Activated T-cell treated with anti-CD3 and anti-CD28 coated beads, Interleukin-2, amount 50 U/mL, for 24 hours (primary cell): Measurements from ENCODE around the gene DENND1A.

Experiments
- DNase-seq: peaks from one replicate; pipeline ENCODE4 v3.0.0-alpha.2; 2020
- H3K27ac Mint-ChIP-seq: 2 replicates; pipeline ENCODE4 v1.8.0; 2020; ENCODE audit warnings: mild to moderate bottlenecking, mixed read lengths
- H3K27me3 Mint-ChIP-seq: 2 replicates; pipeline ENCODE4 v1.8.0; 2020; ENCODE audit warnings: mixed read lengths
- H3K36me3 Mint-ChIP-seq: 2 replicates; pipeline ENCODE4 v1.8.0; 2020; ENCODE audit warnings: low read depth, mixed read lengths
- H3K4me1 Mint-ChIP-seq: 2 replicates; pipeline ENCODE4 v1.8.0; 2020; ENCODE audit warnings: low read depth, mixed read lengths
- H3K4me3 Mint-ChIP-seq: 2 replicates; pipeline ENCODE4 v1.8.0; 2020; ENCODE audit warnings: mild to moderate bottlenecking, moderate library complexity, mixed read lengths
- H3K9me3 Mint-ChIP-seq: 2 replicates; pipeline ENCODE4 v1.8.0; 2020; ENCODE audit warnings: mixed read lengths

The DENND1A gene

DNA sequence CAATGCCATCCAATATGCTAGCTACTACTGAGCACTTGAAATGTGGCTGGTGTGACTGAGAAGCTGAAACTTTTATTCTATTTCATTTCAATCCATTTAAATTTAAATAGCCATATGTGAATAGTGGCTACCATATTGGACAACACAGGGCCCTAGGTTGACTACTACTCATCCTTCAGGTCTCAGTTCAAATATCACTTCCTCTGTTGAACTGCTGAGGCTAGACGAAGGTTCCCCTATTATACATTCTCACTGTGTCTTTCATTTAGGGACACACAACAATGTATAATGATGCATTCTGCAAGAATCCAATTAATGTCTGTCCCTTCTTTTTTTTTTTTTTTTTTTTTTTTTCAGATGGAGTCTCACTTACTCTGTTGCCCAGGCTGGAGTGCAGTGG, 365.3 kb downstream of the DENND1A start:
- Mint-ChIP-seq H3K36me3 (peaks cover 26% of the 10 kb centered on the region), H3K9me3 (no peaks in the 10 kb centered on the region), H3K27me3 (no peaks in the 10 kb centered on the region), H3K4me1 (peaks cover 17% of the 10 kb centered on the region), H3K4me3 (no peak overlapping the region), H3K27ac (no peak overlapping the region)
- DNase-seq = no peak

DNA sequence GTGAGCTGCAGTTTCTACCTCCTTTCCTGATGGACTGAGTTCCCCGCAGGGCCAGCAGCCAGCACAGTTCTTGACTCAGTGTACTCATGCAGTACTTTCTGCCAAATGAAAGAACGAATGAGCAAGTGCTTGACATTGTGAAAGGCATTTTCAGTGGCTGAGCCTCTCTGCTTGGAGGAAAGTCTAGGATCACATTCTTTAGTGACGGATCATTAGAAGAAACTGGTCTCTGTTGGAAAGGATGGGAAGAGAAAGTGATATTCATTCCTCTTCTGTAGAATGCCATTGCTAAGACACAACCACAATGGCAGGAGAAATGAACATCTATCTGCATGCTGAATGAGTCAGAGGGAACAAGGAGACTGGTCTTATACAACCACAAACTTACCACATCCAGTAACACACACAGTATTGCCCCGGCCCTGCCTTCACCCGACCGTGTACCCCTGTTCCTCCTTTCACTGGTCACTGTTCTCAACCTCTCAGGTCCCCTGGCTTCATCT, 367.0 kb downstream of the DENND1A start:
- peak overlapping the region; percentile 39 for H3K27ac Mint-ChIP-seq
- no peak overlapping the region for H3K4me3 Mint-ChIP-seq
- peaks cover 17% of the 10 kb centered on the region for H3K4me1 Mint-ChIP-seq
- no peak for DNase-seq
- no peaks in the 10 kb centered on the region for H3K27me3 Mint-ChIP-seq
- H3K9me3 Mint-ChIP-seq = no peaks in the 10 kb centered on the region
- H3K36me3 Mint-ChIP-seq = peaks cover 18% of the 10 kb centered on the region

DNA sequence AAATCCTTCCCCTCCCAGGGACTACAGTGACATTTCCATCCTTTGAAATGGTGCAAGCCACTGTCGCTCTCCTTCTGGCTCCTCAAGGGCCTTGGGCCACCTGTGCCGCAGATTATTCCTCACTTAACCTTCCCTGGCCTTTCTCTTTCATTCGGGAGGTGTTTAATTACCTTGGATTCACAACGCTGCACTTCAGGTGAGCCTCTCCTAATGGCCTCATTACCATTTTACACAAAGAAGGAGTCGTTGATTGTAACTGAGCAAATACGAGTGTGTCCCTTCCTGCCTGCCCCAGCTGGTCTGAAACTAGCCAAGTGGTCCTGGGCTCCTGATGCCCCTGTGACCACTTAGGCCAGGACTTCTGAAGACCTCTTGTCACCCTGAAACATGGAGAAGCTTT, 368.9 kb downstream of the DENND1A start:
- no peaks in the 10 kb centered on the region for H3K9me3 Mint-ChIP-seq
- H3K4me3 Mint-ChIP-seq = no peak overlapping the region
- no peak for DNase-seq
- H3K4me1 Mint-ChIP-seq = peaks cover 14% of the 10 kb centered on the region
- no peaks in the 10 kb centered on the region for H3K27me3 Mint-ChIP-seq
- H3K27ac Mint-ChIP-seq = no peak overlapping the region
- peaks cover 35% of the 10 kb centered on the region for H3K36me3 Mint-ChIP-seq

DNA sequence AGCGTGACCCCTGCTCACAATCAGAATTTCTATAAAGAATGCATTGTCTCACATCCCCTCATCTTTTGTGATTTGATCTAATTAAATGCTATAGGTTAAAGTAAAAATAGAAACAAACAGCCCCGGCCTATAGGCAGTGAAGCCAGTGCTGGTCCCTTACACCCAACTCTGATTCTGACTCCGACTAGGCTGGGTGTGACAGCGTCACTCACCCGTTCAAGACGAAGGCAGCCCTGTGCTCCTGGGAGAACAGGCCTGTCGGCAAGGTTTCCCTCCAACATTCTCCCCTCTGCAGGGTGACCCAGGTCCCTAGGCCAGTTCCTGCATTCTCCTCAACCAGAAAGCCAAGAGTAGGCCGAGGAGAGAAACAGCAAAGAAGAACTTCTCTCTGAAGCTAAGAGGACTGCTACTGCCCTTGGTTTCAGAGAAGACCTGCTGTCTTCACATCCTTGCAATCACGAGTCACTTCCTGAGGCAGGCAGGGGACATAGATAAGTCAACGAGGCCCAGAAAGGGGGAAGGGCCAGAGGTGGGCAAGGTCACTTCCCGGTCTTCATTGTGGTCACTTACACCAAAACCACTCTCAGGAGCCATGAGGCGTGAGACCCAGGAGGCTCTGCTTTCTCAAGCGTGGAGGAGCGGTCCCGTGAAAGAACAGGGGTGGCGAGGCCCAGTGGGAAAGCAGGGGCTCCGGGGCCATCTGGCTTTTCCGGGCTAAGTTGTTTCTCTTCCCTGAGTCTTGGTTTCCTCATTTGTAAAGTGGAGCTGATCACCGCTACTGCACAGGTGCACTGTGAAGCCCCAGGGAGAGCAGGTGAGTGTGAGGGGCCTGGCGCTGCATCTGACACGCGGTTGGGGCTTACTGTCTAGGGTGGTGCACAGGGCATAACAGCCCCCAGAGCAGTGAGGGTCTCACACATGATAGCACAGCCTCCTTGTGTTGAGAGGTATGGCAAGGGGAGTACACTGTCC, 373.2 kb downstream of the DENND1A start:
- DNase-seq = no peak
- no peaks in the 10 kb centered on the region for H3K27me3 Mint-ChIP-seq
- peaks cover 48% of the 10 kb centered on the region for H3K36me3 Mint-ChIP-seq
- no peak overlapping the region for H3K4me3 Mint-ChIP-seq
- peak overlapping the region; percentile 23 for H3K27ac Mint-ChIP-seq
- H3K9me3 Mint-ChIP-seq = no peaks in the 10 kb centered on the region
- H3K4me1 Mint-ChIP-seq = peaks cover 5% of the 10 kb centered on the region

DNA sequence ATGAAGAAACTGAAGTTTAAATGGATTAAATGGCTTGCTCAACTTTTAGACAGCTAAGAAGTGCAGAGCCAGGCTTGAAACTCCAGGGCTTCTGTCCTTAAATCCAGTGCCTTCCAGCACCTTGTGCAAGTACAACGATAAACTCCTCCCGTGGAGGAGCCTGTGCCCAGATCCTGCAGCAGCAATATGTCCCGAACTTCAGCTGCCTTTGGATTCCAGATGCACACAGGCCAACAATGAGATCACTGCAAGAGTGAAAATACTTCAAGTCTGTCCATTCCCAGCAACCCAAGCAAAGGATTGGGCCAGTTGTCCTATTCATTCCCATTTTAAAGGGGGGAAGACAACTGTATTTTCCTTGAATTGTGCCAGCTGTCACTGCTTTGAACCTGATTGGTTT, 374.3 kb downstream of the DENND1A start:
- Mint-ChIP-seq H3K4me3 (no peak overlapping the region), H3K4me1 (peaks cover 10% of the 10 kb centered on the region), H3K9me3 (no peaks in the 10 kb centered on the region), H3K27me3 (no peaks in the 10 kb centered on the region), H3K27ac (no peak overlapping the region), H3K36me3 (peaks cover 42% of the 10 kb centered on the region)
- no peak for DNase-seq

DNA sequence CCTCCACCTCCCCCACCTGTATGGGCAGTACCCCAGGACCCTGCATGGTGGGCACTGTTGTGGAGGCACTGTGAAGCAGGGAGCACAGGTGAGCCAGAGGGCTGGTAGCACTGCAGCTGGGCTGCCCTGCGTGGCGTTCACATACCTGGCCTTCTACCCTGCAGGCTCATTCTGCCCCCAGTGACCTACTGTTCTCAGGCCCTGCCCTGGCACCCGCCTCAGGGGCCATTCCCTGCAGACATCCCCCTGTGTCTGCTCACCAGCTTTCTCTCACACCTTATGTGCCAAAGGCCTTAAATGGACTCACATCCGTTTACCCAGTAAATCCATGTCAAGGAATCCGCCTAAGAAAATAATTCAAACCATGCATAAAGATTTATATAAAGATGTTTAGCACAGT, 377.4 kb downstream of the DENND1A start:
- no peak for DNase-seq
- Mint-ChIP-seq H3K27me3 (no peaks in the 10 kb centered on the region), H3K4me1 (peaks cover 41% of the 10 kb centered on the region), H3K36me3 (peaks cover 35% of the 10 kb centered on the region), H3K4me3 (no peak overlapping the region), H3K9me3 (no peaks in the 10 kb centered on the region), H3K27ac (no peak overlapping the region)

DNA sequence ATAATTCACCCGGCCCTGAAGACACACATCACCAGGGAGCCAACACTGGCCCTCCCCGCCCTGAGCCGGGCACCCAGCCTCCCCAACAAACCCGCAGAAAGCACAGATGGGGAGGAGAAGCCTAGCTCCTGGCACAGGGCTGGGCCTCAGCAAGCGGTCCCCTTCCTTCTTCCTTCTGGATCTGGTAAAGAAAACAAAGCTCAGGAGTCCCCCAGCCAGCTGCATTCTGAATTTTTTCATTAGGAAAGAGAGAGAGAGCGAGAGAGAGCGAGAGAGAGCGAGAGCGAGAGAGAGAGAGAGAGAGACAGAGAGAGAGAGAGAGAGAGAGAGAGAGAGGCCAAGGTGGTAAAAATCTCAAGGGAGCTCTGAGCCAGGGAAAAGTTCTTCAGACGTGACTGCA, 378.2 kb downstream of the DENND1A start:
- Mint-ChIP-seq H3K27me3 (no peaks in the 10 kb centered on the region), H3K4me1 (peaks cover 40% of the 10 kb centered on the region), H3K36me3 (peaks cover 27% of the 10 kb centered on the region), H3K9me3 (no peaks in the 10 kb centered on the region), H3K4me3 (no peak overlapping the region), H3K27ac (no peak overlapping the region)
- no peak for DNase-seq

DNA sequence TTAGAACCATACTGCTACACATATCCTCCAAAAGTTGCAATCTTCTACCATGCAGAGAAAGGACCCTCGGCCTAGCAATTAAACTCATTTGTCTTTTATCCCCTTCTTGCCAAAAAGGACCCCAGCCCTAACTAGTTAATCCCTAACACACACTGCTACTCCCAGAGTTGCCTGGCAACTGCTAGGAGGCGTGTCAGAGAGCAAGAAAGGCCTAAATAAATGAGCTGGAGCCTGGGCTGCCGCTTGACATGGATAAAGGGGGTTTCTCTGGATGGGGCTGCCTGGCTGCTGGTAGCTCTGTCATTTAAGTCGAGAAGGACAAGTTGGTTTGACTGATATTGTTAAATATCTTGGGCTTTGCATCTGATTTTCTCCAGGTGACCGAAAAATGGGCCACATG, 379.1 kb downstream of the DENND1A start:
- no peak for DNase-seq
- no peaks in the 10 kb centered on the region for H3K27me3 Mint-ChIP-seq
- peaks cover 18% of the 10 kb centered on the region for H3K36me3 Mint-ChIP-seq
- no peak overlapping the region for H3K4me3 Mint-ChIP-seq
- peaks cover 37% of the 10 kb centered on the region for H3K4me1 Mint-ChIP-seq
- no peaks in the 10 kb centered on the region for H3K9me3 Mint-ChIP-seq
- H3K27ac Mint-ChIP-seq = no peak overlapping the region

DNA sequence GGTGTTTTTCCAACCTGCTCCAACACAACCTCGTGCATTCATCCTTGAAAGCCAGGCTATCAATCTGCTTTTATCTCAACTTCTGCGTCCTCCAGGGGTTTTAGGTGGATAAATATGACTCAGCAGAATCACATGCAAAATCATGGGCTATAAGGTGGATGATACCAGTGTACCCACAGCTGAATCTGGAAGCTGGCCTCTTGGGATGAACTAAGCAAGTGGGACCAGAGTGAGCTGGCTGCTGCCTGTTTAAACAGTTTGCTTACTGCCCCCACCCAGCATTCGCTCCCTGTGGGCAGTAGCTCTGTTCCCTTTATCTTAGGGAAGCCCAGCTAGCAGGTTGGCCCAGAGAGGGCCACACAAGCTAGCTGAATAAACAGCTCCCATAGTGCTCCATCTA, 379.9 kb downstream of the DENND1A start:
- DNase-seq = no peak
- Mint-ChIP-seq H3K36me3 (peaks cover 10% of the 10 kb centered on the region), H3K27ac (peak overlapping the region; percentile 88), H3K4me1 (peaks cover 37% of the 10 kb centered on the region), H3K4me3 (peak overlapping the region; percentile 21), H3K9me3 (no peaks in the 10 kb centered on the region), H3K27me3 (no peaks in the 10 kb centered on the region)

DNA sequence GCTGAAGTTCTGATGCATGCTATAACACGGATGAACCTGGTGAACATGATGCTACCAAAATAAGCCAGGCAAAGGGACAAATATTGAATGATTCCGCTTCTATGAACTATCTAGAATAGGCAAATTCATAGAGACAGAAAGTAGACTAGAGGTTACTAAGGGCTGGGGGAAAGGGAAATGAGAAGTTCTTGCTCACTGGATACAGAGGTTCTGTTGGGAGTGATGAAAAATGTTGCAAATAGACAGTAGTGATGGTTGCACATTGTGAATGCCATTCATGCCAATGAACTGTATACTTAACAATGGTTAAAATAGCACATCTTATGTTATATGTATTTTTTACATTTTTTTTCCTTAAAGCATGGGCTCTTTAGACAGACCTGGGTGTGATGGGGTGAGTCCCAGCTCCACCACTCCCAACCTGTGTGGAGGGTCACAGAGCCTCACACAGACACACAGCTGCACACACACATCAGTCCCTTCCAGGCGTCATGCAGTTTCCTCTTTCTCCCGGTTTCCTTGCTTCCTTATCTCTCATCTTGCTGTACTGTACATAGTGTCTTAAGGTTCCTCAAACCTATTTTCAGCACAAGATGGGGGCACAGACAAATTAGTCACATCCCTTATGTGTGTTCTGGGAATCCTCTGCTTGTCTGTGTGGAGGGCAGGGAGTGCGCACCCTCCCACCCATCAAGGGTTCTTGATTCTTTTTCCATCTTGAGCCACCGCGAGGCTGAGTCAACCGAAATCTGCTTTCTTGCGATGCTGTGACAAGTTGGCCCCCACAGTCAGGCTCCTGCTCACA, 381.0 kb downstream of the DENND1A start:
- peak; percentile 68 for DNase-seq
- Mint-ChIP-seq H3K9me3 (no peaks in the 10 kb centered on the region), H3K4me1 (peaks cover 37% of the 10 kb centered on the region), H3K36me3 (peaks cover 2% of the 10 kb centered on the region), H3K4me3 (peak overlapping the region; percentile 21), H3K27me3 (no peaks in the 10 kb centered on the region), H3K27ac (peak overlapping the region; percentile 88)

DNA sequence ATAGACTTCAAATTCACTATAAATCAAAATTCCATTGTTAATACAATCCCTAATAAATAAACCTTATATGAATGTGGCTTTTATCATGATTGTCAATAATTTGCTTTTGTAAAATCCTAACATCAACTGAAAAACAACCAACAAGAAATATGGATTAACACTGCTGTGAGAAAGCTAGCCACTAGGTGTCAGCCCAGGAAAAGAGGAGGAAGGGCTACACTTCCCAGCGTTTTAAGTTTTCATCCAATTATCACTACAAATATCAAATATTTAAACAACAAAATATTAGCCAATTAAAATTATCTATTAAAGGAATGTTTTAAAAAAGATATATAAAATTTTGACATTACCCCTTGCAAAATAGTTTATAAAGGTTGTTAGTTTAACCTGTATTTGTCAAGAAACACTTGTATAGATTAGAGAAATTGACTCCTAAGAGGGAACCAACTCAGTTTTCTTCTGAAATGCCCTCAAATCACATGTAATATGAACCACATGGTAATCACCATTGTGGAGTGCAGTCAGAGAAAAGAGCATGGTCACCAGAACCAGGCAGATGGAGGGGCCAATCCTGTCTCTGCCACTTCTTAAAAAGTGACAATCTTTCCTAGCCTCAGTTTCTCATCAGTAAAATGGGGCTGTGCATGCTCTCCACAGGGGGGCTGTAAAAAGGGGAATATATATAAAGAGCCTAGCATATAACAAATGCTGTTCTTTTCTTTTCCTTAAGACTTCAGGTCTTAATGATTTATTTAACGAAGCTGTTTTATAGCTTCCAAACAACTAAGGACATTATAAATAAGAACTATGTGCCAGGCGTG, 385.7 kb downstream of the DENND1A start:
- no peak overlapping the region for H3K27ac Mint-ChIP-seq
- H3K36me3 Mint-ChIP-seq = peaks cover 2% of the 10 kb centered on the region
- no peak for DNase-seq
- no peak overlapping the region for H3K4me3 Mint-ChIP-seq
- no peaks in the 10 kb centered on the region for H3K9me3 Mint-ChIP-seq
- peaks cover 17% of the 10 kb centered on the region for H3K4me1 Mint-ChIP-seq
- H3K27me3 Mint-ChIP-seq = no peaks in the 10 kb centered on the region

DNA sequence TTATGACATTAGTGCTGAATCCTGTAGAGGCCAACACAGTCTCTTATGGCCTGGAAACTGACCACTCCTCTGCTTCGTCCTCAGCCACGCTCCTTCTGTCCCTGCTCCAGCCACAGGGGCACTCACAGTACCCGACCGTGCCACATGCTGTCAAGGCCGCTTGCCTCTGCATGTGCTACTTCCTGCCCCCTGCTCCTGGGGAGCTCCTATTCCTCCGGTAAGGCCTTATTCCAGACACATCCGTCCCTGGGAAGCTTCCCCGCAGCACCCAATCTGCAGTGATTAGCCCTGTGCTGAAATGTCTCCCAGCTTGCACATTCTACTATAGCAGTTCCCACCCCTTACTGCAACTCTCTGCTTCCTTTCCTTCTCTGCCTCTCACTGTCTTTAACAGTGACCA, 386.4 kb downstream of the DENND1A start:
- H3K36me3 Mint-ChIP-seq = peaks cover 2% of the 10 kb centered on the region
- no peaks in the 10 kb centered on the region for H3K27me3 Mint-ChIP-seq
- no peaks in the 10 kb centered on the region for H3K9me3 Mint-ChIP-seq
- H3K4me1 Mint-ChIP-seq = peaks cover 9% of the 10 kb centered on the region
- no peak overlapping the region for H3K4me3 Mint-ChIP-seq
- DNase-seq = no peak
- H3K27ac Mint-ChIP-seq = no peak overlapping the region

DNA sequence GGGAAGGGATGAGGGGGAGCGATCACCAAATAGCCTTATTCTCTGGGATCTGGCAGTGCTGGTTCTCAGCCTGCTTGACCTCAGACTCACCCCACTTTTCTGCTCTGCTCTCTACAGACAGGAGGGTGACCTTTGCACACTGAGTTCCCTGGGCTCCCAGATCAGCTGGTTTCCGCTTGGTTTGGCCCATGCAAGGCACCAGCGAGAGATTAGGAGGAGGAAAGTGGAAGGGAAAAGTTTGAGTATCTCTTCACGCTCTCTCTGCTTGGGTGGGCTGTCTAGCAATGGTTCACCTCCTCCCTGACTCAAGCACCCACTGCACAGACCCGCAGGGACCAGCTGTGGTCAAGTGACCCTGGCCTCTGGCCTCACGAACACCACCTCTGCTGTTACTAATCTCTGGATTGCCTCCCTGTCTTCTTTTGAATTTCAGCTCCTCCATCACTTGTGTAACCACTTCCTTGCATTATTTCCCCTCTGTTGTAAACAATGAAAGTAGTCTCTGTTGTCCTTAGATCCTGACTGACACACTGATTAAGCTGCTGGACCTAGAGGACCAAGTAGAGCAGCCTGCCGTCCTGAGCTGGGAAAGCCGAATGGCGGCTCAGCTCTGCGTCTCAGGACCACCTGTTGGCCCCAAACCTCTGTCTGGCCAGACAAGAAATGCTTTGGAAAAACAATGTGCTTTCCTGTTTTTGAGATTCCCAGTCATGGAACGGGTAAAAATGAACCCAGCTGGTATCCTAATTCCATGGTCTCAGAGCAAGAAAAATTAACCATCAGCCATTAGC, 387.3 kb downstream of the DENND1A start:
- no peak for DNase-seq
- Mint-ChIP-seq H3K4me3 (no peak overlapping the region), H3K4me1 (peaks cover 1% of the 10 kb centered on the region), H3K9me3 (no peaks in the 10 kb centered on the region), H3K36me3 (peaks cover under 1% of the 10 kb centered on the region), H3K27me3 (no peaks in the 10 kb centered on the region), H3K27ac (no peak overlapping the region)
